GM23338 (cell line): Measurements from ENCODE around the gene CWH43.

Source experiments
- CTCF ChIP-seq, 2 experiments: fragments of 200-600 bp in 1 of 2; sonication (generic) in 1 of 2; conservative IDR thresholded peaks; 2 replicates each; pipeline versions ENCODE4 v1.5.1 to v1.6.1; 2016 to 2017; ENCODE audit warnings: antibody characterized with exemption in 2 of 2, low read depth in 2 of 2, mild to moderate bottlenecking in 2 of 2, moderate library complexity in 1 of 2
- EZH2 ChIP-seq: fragments of 200-600 bp; sonication (generic); IDR thresholded peaks from one replicate; pipeline ENCODE4 v1.8.0; 2017; ENCODE audit warnings: antibody characterized with exemption, mild to moderate bottlenecking, low read depth; ENCODE audit not compliant: unreplicated experiment
- EZH2phosphoT487 ChIP-seq: fragments of 200-600 bp; sonication (generic); IDR thresholded peaks from one replicate; pipeline ENCODE4 v1.8.1; 2018; ENCODE audit warnings: antibody characterized with exemption; ENCODE audit not compliant: unreplicated experiment
- JUNB ChIP-seq: IDR thresholded peaks from one replicate; pipeline ENCODE4 v1.6.1; 2016; ENCODE audit warnings: antibody characterized with exemption; ENCODE audit not compliant: unreplicated experiment
- NANOG ChIP-seq: IDR thresholded peaks from 2 replicates; pipeline ENCODE4 v1.6.1; 2016; ENCODE audit warnings: antibody characterized with exemption, borderline replicate concordance
- POLR2AphosphoS5 ChIP-seq: IDR thresholded peaks from 2 replicates; pipeline ENCODE4 v1.6.1; 2016; ENCODE audit warnings: antibody characterized with exemption, low read depth
- ZNF462 ChIP-seq: fragments of 250-450 bp; sonication (Bioruptor Pico); IDR thresholded peaks from 2 replicates; pipeline ENCODE4 v1.5.0; 2020; ENCODE audit warnings: mild to moderate bottlenecking, moderate library complexity

GRCh38 chr4:49058306-49058705 is 72.2 kb downstream of the CWH43 start:
- TF ChIP-seq CTCF (conservative IDR thresholded peaks at IDR 0.05; ENCODE audit: low read depth in 2 of 2) (no peak), POLR2AphosphoS5 (no peak), ZNF462 (no peak), EZH2 (no peak), EZH2phosphoT487 (no peak), NANOG (no peak), JUNB (no peak)
